Cardiac muscle cell (in vitro differentiated cells and primary cell): ENCODE data around the gene C12orf75. TPM values are rescaled to one million over a fixed set of nuclear protein-coding genes. Genes with fewer than 3 reads are reported as not detected.

Experiments used
- DNase-seq, 2 donors: peaks; one replicate each; pipeline versions ENCODE4 v3.0.0 to v3.0.0-alpha.2; 2010 to 2017; ENCODE audit warnings: low read depth in 1 of 2, low spot score in 1 of 2
- H3K27ac ChIP-seq: fragments of 200-600 bp; sonication (generic); 2 replicates; pipeline ENCODE4 v1.5.1; 2016
- H3K27me3 ChIP-seq: fragments of 200-600 bp; sonication (generic); 2 replicates; pipeline ENCODE4 v1.6.0; 2016; ENCODE audit warnings: control low read depth
- H3K36me3 ChIP-seq: fragments of 200-600 bp; sonication (generic); 2 replicates; pipeline ENCODE4 v1.5.1; 2016; ENCODE audit warnings: control low read depth
- H3K4me1 ChIP-seq: fragments of 200-600 bp; sonication (generic); 2 replicates; pipeline ENCODE4 v1.8.1; 2017; ENCODE audit warnings: low read depth, mild to moderate bottlenecking, mixed run types
- H3K4me3 ChIP-seq: fragments of 200-600 bp; sonication (generic); 2 replicates; pipeline ENCODE4 v1.5.1; 2016; ENCODE audit warnings: mild to moderate bottlenecking
- H3K9me3 ChIP-seq: fragments of 200-600 bp; sonication (generic); 2 replicates; pipeline ENCODE4 v1.5.1; 2017; ENCODE audit warnings: low read depth, mild to moderate bottlenecking, control low read depth
- polyA plus RNA-seq: library from polyadenylated mRNA; unstranded; fragments of >200 nt; fragmentation: Nextera tagmentation; extraction: Ambion mirVana; gene quantifications from 2 replicates; pipeline ENCODE4 v1.2.1, GENCODE V29; 2016
- total RNA-seq: library from RNA; depleted of rRNA; stranded (reverse); fragments of >200 nt; gene quantifications from 2 replicates; pipeline ENCODE4 v1.2.3, GENCODE V29; 2016
- TF ChIP-seq, protein P1 (sequence below): IDR thresholded peaks from 2 replicates; pipeline ENCODE4 v1.5.1; 2012; ENCODE audit warnings: low read depth, mild to moderate bottlenecking, low read length

The C12orf75 gene
- total and polyA plus RNA-seq, 2 experiments from 2014 or later, result 39.3 to 106 TPM

DNA sequence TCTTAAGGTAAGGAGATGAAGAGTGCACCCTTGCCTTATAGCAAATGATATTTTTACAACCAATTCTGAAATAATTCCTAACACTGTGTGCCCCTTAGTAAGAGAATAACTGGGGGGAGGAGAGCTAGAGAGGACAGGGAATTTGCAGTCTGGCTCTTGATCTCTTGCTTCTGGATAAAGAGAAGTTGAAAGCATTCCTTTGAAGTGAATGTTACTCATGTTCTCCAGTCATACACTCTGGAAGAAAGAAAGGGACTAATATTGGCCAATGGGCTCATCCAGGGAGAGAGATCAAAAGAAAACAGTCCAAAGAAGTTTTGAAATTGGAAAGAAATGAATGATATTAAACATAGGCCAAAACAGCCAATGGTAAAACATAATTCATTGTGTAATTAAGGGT, 25.3 kb downstream of the C12orf75 start:
- TF ChIP-seq, protein P1, sequence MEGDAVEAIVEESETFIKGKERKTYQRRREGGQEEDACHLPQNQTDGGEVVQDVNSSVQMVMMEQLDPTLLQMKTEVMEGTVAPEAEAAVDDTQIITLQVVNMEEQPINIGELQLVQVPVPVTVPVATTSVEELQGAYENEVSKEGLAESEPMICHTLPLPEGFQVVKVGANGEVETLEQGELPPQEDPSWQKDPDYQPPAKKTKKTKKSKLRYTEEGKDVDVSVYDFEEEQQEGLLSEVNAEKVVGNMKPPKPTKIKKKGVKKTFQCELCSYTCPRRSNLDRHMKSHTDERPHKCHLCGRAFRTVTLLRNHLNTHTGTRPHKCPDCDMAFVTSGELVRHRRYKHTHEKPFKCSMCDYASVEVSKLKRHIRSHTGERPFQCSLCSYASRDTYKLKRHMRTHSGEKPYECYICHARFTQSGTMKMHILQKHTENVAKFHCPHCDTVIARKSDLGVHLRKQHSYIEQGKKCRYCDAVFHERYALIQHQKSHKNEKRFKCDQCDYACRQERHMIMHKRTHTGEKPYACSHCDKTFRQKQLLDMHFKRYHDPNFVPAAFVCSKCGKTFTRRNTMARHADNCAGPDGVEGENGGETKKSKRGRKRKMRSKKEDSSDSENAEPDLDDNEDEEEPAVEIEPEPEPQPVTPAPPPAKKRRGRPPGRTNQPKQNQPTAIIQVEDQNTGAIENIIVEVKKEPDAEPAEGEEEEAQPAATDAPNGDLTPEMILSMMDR, result no peak
- Histone ChIP-seq H3K4me1 (peaks cover 20% of the 10 kb centered on the region), H3K36me3 (no peaks in the 10 kb centered on the region), H3K4me3 (no peak overlapping the region), H3K9me3 (no peaks in the 10 kb centered on the region), H3K27me3 (no peaks in the 10 kb centered on the region), H3K27ac (no peak overlapping the region)
- DNase-seq, result peak in 1 of 2 donors; percentile 57

DNA sequence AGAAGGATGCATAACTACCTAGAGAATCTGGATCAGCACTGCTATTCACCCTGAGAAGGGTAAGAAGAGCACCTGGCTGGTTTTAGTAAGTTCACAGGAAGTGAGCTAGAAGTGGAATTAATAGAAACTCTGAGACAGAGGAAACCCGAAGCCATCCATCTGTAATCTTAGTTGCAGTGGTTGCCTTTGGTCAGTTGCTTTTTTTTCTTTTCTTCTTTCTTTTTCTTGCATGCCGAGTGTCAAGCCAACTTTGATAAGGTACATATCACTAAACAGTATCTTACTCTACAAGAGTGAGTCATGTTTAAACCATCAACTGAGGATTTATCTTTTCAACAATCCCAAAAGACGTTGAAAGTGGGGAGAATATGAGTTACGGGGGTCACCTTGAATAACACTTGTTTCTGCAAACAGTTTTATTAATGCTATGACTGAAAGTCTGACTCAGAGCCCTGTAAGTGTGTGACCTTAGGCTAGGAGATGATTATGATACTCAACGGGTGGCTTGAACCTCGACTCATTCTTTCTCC, 26.7 kb downstream of the C12orf75 start:
- Histone ChIP-seq H3K9me3 (no peaks in the 10 kb centered on the region), H3K4me1 (peaks cover 20% of the 10 kb centered on the region), H3K27ac (no peak overlapping the region), H3K27me3 (no peaks in the 10 kb centered on the region), H3K4me3 (no peak overlapping the region), H3K36me3 (no peaks in the 10 kb centered on the region)
- no peak for DNase-seq
- TF ChIP-seq, protein P1, result no peak

DNA sequence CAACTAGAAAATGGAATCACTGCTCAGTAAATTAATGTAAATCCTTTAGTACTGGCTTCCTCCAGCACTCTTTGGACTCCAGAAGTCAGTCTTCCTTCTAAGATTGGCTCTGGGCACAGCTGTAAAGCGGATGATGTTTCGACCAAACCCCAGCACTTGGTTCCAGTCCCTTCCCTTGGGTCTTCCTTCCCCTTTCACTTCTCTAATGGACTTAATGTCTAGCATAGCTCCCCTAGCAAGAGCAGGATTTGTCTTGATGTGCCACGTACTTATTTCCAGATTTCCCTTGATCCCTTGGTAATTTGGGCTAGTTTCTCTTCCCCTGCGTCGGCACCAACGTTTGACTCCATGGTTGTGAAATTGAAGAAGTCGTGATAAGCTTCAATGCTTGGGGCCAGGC, 28.3 kb downstream of the C12orf75 start:
- no peak overlapping the region for H3K27ac ChIP-seq
- DNase-seq, result no peak
- no peaks in the 10 kb centered on the region for H3K9me3 ChIP-seq
- H3K4me1 ChIP-seq, result peaks cover 20% of the 10 kb centered on the region
- no peaks in the 10 kb centered on the region for H3K27me3 ChIP-seq
- TF ChIP-seq, protein P1, result no peak
- no peaks in the 10 kb centered on the region for H3K36me3 ChIP-seq
- H3K4me3 ChIP-seq, result no peak overlapping the region

DNA sequence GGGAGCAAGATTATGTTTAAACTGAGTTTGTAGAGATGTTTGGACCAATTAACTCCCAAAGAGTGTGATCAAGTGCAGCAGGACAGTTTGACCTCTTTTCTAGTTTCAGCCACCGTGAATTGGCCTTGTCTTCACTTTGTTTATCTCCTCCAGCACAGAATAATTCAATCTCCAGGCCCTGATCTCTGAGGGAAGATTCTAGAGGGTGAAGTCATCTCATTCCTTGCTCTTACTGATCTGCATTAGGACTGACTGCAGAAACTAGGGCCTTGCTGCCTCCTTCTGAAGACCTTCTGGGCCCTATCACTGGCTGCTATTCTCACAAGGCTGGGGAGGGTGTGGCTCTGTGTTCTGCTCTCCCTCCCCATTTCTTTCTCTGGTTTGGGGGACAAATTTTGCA, 29.4 kb downstream of the C12orf75 start:
- Histone ChIP-seq H3K4me1 (peaks cover 20% of the 10 kb centered on the region), H3K9me3 (no peaks in the 10 kb centered on the region), H3K27me3 (no peaks in the 10 kb centered on the region), H3K27ac (no peak overlapping the region), H3K36me3 (no peaks in the 10 kb centered on the region), H3K4me3 (no peak overlapping the region)
- TF ChIP-seq, protein P1, result no peak
- no peak for DNase-seq

DNA sequence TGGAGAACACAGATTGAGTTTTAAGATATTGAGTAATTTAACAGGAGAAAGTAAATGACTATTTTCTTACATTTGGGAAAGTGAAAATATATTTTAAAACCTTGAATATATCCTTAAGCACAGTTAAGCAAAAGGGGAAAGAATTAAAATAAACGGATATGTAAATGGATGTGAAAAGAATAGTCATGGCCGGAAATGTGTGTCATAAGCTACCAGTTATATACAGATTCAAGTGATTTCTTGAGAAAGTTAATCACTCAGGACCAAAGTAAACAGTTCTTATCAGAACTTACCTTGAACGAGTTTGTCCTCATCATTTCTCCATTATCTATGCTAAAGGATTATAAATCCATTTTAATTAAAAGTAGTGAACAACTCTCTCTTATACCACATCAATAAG, 33.4 kb downstream of the C12orf75 start:
- TF ChIP-seq, protein P1, result no peak
- no peaks in the 10 kb centered on the region for H3K36me3 ChIP-seq
- H3K4me1 ChIP-seq, result no peaks in the 10 kb centered on the region
- H3K27me3 ChIP-seq, result no peaks in the 10 kb centered on the region
- no peaks in the 10 kb centered on the region for H3K9me3 ChIP-seq
- no peak overlapping the region for H3K27ac ChIP-seq
- DNase-seq, result no peak
- H3K4me3 ChIP-seq, result no peak overlapping the region

DNA sequence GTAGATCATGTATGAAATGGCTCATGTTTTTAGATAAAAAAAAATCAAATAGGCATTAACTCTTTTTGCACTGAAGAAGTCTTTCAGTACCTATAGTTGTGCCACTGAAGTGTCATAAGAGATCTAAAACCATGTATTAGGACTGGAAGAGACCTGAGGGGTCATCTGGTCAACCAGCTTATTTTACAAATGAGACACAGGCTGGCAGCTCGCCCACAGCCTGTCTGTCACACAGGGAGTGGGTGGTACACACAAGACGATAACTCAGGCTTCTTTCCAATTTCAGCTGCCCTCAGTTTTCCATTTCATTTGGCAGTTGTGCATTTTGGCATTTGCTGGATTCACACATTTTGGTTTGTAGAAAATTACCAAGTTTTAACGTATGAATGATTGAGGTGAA, 34.7 kb downstream of the C12orf75 start:
- Histone ChIP-seq H3K4me1 (no peaks in the 10 kb centered on the region), H3K36me3 (no peaks in the 10 kb centered on the region), H3K4me3 (no peak overlapping the region), H3K27ac (no peak overlapping the region), H3K27me3 (no peaks in the 10 kb centered on the region), H3K9me3 (no peaks in the 10 kb centered on the region)
- DNase-seq, result no peak
- TF ChIP-seq, protein P1, result no peak
